Stimulated activated CD4-positive, alpha-beta T cell treated with anti-CD3 and anti-CD28 coated beads, Interleukin-4, amount 100 ng/mL, for 4 hours (primary cell): Measurements from ENCODE around the gene PIP5K1B.

Source experiments
- DNase-seq, 2 experiments: peaks; one replicate each; pipeline ENCODE4 v3.0.0-alpha.2; 2020

The PIP5K1B gene

DNA sequence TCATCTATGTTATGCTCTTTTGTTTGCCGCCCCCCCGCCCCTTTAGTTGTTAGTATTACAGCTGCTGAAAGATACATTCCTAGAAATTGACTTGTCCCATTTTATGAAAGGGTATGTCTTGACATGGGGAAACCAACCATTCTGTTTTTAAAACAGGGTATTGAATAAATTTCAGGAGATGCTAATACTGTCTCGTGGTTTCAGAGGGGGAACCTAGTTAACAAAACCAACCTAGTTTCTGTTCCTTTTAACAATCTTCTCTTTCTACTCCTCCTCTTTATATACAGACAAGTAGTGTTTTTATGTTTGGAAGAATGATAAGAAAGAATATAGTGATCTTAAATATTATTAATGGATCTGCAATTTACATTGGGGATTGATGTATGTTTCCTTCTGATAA is 3.5 kb downstream of the PIP5K1B start:
- no peak for DNase-seq

GRCh38 chr9:68709291-68710110 is 4.5 kb downstream of the PIP5K1B start:
- DNase-seq, result no peak

DNA sequence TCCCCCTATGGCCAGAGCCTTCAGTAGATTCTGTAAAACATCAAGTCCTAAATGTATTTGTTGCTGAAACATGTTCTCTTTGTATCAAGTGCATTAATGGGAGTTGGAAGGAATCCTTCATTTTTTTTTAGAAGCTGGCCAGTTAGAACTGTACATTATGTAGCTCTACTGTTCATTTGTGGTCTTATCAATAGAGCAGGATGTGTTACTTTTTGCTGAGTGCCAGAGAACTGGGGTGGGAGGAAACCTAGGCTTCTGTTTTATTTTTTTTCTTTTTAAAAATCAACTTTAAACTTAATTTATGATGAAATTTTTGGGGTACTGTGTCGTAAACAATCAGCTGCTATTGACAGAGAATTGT is 5.1 kb downstream of the PIP5K1B start:
- no peak for DNase-seq

DNA sequence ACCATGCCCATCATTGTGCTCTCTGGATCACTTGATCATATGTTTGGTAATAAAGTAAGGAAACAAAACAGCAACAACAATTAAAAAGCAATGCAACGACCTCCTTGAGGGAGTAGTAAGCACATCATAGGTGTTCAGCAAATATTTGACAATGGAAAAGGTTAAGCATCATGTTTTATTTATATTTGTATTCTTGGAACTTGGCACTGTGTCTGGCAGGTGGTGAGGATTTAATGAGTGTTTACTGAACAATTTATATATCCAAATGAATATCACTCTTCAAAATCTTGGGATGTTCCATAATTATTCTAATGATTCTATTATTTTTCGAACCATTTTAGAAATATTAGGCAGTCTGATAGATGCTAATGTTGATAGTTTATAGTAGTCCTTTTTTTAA is 6.2 kb downstream of the PIP5K1B start:
- DNase-seq, result no peak

GRCh38 chr9:68711932-68712331 is 6.9 kb downstream of the PIP5K1B start:
- no peak for DNase-seq

GRCh38 chr9:68714416-68715180 is 9.6 kb downstream of the PIP5K1B start:
- DNase-seq, result no peak

- DNase-seq, result no peak
These were observed 10.1 kb downstream of the PIP5K1B start for GRCh38 chr9:68715181-68715456.

DNA sequence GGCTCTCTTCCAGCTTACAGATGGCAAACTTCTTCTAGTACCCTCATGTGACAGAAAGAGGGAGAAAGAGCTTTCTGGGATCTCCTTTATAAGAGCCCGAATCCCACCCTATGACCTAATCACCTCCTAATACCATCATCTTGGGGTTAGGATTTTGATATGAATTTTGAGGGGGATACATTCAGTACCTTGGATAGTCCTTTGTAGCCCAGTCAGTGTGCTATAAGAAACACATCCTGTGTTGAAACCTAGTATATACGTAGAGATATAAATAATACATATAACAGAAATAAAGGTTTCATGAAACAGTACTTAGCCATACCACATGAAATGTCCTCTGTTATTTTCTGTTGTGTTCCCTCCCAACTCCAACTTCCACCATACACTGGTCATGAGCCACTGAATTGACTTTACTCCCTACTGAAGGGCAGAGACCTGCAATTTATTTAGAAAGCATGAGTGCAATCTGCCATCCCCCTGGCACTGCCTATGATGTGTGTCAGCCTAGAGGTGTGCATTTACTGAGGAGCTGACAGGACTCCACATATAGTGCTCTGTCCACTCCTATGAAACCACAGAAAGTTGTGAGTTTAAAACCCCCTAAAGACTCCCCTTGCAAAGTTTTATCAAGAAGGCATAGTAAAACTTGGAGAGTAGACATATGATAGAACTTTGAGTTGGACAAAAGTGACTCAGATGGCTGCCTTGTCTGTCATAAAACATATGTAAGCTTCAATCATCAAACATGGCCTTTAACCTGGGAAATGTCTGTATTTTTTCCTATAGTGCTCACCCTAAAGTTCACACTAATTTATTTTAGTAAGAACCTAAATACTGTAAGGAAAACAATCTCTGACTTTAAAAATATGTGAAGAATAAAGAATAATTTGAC is 12.8 kb downstream of the PIP5K1B start:
- DNase-seq, result no peak

DNA sequence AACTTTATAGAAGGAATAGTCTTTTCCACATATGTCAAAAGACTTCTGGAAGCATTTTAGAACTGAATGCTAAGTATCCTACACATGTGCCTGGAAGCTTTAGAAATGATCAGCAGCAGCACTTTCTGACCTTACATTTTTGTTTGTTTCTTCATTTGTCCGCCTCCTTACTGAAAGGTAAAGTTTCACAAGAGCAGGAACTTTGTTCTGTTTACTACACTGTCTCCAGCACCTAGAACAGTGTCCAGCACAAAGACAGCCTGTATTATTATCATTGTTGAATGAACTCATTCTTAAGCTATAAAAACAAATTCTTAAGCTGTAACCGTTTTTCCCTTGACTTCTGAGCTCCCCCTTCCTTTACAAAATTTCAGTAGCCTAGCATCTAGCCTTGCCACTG is 14.8 kb downstream of the PIP5K1B start:
- no peak for DNase-seq

DNA sequence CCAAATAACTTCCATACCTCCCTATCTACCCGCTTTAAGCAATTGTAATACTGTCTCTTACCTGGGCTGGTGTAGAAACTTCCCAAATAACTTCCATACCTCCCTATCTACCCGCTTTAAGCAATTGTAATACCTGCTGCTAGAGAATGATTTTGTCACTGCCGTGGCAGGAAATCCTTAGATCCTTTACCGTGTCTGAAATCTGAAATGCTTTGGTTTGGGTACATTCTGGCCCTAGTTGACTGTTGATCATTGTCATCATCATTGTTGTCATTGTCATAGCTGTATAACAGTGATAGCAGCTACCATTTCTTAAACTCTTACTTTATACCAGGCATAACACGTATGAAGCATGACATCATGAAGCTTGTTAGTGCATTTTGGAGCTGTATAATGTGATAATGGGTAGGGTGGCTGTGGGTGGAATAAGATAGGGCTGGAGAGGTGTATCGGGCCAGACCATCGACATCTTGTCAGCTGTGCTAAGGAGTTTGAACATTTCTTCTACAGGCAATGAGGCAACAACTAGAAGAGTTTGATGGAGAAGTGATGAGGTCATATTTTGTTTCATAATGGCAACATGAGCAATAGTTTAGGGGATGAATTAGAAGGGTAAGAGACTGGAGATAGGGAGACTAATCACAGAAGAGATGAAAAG is 15.7 kb downstream of the PIP5K1B start:
- no peak for DNase-seq

DNA sequence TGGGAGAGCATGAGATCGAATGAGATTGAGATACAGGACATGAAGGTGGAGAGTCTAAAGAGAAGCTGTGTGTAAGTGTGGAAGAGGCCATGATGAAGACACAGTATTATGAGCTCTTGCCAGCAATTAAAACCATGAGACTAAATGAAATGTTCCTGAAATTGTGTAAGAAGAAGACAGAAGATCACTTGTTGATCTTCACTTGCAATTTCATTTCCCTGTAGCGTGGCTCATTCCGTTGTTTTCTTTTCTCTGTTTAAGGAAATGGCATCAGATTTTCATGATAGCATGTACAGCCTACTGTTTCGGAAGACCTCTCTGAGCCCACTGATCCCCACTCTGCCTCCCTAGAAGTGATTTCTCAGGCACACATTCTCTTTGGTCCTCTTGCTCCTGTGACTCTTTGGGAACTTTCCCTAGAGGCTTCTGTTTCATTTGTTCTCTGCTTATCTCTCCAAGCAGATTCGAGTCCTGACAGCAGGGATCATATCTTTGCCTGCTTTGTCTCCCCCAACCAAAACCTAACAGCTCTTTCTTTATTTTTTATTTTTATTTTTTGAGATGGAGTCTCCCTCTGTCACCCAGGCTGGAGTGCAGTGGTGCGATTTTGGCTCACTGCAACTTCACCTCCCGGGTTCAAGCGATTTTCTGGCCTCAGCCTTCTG is 16.8 kb downstream of the PIP5K1B start:
- no peak for DNase-seq

- no peak for DNase-seq
These were observed 20.0 kb downstream of the PIP5K1B start for GRCh38 chr9:68725070-68725469.

DNA sequence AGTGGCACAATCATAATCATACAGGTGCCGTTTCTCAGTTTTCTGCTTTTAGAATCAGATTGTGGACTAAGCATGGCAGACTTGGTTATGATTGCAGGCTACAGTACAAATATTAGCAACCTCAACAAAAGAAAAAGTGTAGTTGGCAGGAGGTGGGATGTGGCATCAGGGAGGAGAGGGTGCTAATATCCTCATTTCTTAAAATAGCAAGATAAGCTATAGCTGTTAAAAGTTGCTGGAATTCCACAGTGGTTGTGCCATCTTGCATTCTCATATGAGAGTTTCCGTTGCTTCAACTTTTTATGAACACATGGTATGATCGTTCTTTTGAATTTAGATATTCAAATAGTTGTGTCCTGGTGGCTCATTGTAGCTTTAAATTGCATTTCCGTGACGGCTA is 21.4 kb downstream of the PIP5K1B start:
- DNase-seq, result no peak

- no peak for DNase-seq
These were observed 22.6 kb downstream of the PIP5K1B start for GRCh38 chr9:68727636-68728035.

GRCh38 chr9:68728731-68729130 is 23.7 kb downstream of the PIP5K1B start:
- no peak for DNase-seq

- DNase-seq, result no peak
These were observed 25.7 kb downstream of the PIP5K1B start for GRCh38 chr9:68730570-68731235.

DNA sequence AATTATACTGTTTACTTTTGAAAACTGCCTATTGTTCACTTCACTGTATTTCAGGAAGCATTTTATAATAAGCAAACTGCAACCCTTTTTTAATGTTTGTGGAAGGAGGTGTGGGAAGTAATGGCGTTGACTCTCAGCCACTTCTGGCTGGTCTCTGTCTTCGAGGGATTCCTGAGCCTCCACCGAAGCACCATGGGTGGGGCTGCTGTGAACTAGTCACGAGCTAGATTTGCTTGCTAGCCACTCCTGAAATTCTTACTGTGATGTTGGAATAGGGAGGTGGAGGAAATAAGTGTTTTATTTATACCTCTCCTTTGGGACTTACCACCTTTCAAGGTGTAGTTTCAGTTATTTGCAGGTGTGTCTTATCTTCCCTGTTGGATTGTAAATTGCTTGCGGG is 26.8 kb downstream of the PIP5K1B start:
- no peak for DNase-seq

DNA sequence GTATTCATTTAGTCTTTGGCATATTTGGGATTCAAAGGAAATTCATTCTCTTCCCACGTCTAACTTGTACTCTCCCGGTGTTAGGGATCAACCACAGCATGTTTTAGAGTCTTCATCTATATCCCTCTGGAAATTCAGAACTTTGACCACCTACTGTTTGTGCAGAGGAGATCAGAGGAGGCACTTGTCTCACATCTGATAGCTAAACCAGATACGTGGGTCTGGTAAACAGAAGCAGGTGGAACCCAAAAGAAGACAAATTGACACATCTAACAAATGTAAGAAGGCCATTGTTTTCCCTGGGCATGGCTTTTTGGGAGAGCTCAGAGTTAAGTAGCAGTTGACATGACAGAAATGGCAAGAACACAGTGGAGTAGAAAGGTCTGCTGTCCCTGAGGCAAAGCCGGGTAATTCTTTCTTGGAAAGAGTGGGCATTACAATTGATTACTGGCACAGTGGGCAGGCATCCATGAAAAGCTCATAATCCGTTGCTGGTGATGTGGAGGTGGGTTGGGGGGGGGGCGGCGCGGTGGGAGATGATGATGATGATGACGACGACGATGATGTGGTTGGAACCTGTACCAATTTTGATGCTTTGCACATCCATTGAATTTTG is 27.5 kb downstream of the PIP5K1B start:
- no peak for DNase-seq

GRCh38 chr9:68733021-68733405 is 28.0 kb downstream of the PIP5K1B start:
- no peak for DNase-seq

DNA sequence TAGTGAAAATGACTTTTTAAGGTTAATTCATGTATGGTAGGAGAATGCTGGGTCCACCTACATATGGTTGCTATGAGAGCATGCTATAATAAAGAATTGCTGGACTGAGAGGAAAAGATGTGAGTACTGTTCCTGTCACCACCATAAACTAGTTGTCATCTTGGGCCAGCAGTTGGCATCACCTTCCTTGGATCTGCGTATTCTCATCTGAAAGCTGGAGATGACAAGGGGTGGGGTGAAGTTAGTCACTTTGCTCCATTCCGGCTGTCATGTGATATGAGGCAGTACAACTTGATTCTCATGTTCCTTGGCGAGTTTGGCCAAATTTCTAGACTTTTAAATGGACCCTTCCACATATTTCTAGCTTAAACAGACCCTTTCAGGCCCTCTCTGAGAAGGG is 33.3 kb downstream of the PIP5K1B start:
- DNase-seq, result no peak

- DNase-seq, result no peak
These were observed 34.7 kb downstream of the PIP5K1B start for GRCh38 chr9:68739621-68740174.
